Esophagus (tissue), 2 donors: Measurements from ENCODE around the gene LITAF. TPM values are rescaled to one million over a fixed set of nuclear protein-coding genes. Genes with fewer than 3 reads are reported as not detected.

Experiments used
- H3K27ac ChIP-seq, 2 donors: one replicate each; pipeline ENCODE4 v1.5.1; 2013; ENCODE audit warnings: low read depth in 2 of 2, mild to moderate bottlenecking in 2 of 2, inconsistent platforms in 1 of 2, low read length in 1 of 2, moderate library complexity in 1 of 2
- H3K27me3 ChIP-seq, 2 donors: one replicate each; pipeline ENCODE4 v1.6.1; 2013; ENCODE audit warnings: low read length in 2 of 2, control low read depth in 1 of 2, mild to moderate bottlenecking in 1 of 2; ENCODE audit not compliant: insufficient read depth in 2 of 2, control insufficient read depth in 1 of 2
- H3K36me3 ChIP-seq, 2 donors: one replicate each; pipeline ENCODE4 v1.6.1; 2013; ENCODE audit warnings: low read length in 1 of 2; ENCODE audit not compliant: control insufficient read depth in 2 of 2, insufficient read depth in 2 of 2
- H3K4me1 ChIP-seq, 2 donors: one replicate each; pipeline ENCODE4 v1.6.1; 2013; ENCODE audit warnings: low read length in 1 of 2; ENCODE audit not compliant: control insufficient read depth in 2 of 2, insufficient read depth in 2 of 2
- H3K4me3 ChIP-seq, 2 donors: one replicate each; pipeline ENCODE4 v1.5.1; 2013; ENCODE audit warnings: low read length in 2 of 2, mild to moderate bottlenecking in 2 of 2, low read depth in 1 of 2, moderate library complexity in 1 of 2
- H3K9me3 ChIP-seq, 2 donors: one replicate each; pipeline ENCODE4 v1.6.1; 2013; ENCODE audit warnings: mild to moderate bottlenecking in 2 of 2, low read depth in 1 of 2, low read length in 1 of 2, moderate library complexity in 1 of 2; ENCODE audit not compliant: control insufficient read depth in 2 of 2, insufficient read depth in 1 of 2
- WGBS, 2 donors: extraction: QIAGEN DNeasy Blood & Tissue Kit; methylation state at CpG; one replicate each; pipeline ENCODE4 v1.1.7; 2013; 5-methylcytosine and 5-hydroxymethylcytosine counted together
- polyA plus RNA-seq, 2 donors: library from polyadenylated mRNA; stranded (reverse); fragments of 200-250 nt; gene quantifications; one replicate each; pipeline ENCODE4 v1.2.3, GENCODE V29; 2013
- donor health status: healthy with polysubstance abuse.
- donor health status: Bipolar disorder and iron deficiency.

LITAF gene
- polyA plus RNA-seq, 2 donors = 10.9 to 28.7 TPM

GRCh38 chr16:11630046-11630767, 43.5 kb upstream of the LITAF start:
- H3K9me3 ChIP-seq = peaks cover 0 to under 1% of the 10 kb centered on the region in 2 donors
- H3K36me3 ChIP-seq = no peaks in the 10 kb centered on the region
- peaks cover 0 to 10% of the 10 kb centered on the region in 2 donors for H3K4me1 ChIP-seq
- WGBS, 2 donors = 78% methylated on average over 12 of the region's 12 CpGs
- H3K27ac ChIP-seq = peak overlapping the region in 1 of 2 donors; percentile 46
- no peaks in the 10 kb centered on the region for H3K27me3 ChIP-seq
- H3K4me3 ChIP-seq = no peak overlapping the region

- H3K36me3 ChIP-seq = no peaks in the 10 kb centered on the region
- no peaks in the 10 kb centered on the region for H3K9me3 ChIP-seq
- WGBS, 2 donors = 65 to 79% methylated on average over 23 of the region's 23 CpGs
- no peak overlapping the region for H3K4me3 ChIP-seq
- peak overlapping the region; percentile 11 to 53 for H3K27ac ChIP-seq
- H3K4me1 ChIP-seq = peaks cover 0 to 10% of the 10 kb centered on the region in 2 donors
- no peaks in the 10 kb centered on the region for H3K27me3 ChIP-seq
Observed at GRCh38 chr16:11629071-11630030, 42.6 kb upstream of the LITAF start.

- Histone ChIP-seq H3K36me3 (no peaks in the 10 kb centered on the region), H3K27me3 (no peaks in the 10 kb centered on the region), H3K27ac (peak overlapping the region; percentile 72 to 86), H3K4me3 (no peak overlapping the region), H3K9me3 (no peaks in the 10 kb centered on the region), H3K4me1 (peaks cover 0 to 10% of the 10 kb centered on the region in 2 donors)
- 35 to 60% methylated on average over 15 of the region's 15 CpGs for WGBS, 2 donors
Observed at GRCh38 chr16:11627822-11628457, 41.2 kb upstream of the LITAF start.

GRCh38 chr16:11627292-11627663, 40.6 kb upstream of the LITAF start:
- no peaks in the 10 kb centered on the region for H3K27me3 ChIP-seq
- no peak overlapping the region for H3K4me3 ChIP-seq
- H3K4me1 ChIP-seq = peaks cover 0 to 10% of the 10 kb centered on the region in 2 donors
- no peaks in the 10 kb centered on the region for H3K36me3 ChIP-seq
- peak overlapping the region; percentile 46 to 70 for H3K27ac ChIP-seq
- no peaks in the 10 kb centered on the region for H3K9me3 ChIP-seq
- WGBS, 2 donors = 86% methylated on average over 5 of the region's 5 CpGs

- Histone ChIP-seq H3K27me3 (no peaks in the 10 kb centered on the region), H3K9me3 (no peaks in the 10 kb centered on the region), H3K4me3 (no peak overlapping the region), H3K27ac (peak overlapping the region in 1 of 2 donors; percentile 44), H3K36me3 (no peaks in the 10 kb centered on the region), H3K4me1 (peaks cover 0 to 10% of the 10 kb centered on the region in 2 donors)
- 94% methylated on average over 16 of the region's 16 CpGs for WGBS, 2 donors
Observed at GRCh38 chr16:11626657-11627291, 40.1 kb upstream of the LITAF start.

- 86 to 90% methylated on average over 4 of the region's 4 CpGs for WGBS, 2 donors
- Histone ChIP-seq H3K36me3 (no peaks in the 10 kb centered on the region), H3K4me3 (no peak overlapping the region), H3K4me1 (peaks cover 0 to 10% of the 10 kb centered on the region in 2 donors), H3K9me3 (no peaks in the 10 kb centered on the region), H3K27ac (no peak overlapping the region), H3K27me3 (no peaks in the 10 kb centered on the region)
Observed at GRCh38 chr16:11625769-11626168, 39.0 kb upstream of the LITAF start.

- H3K9me3 ChIP-seq = no peaks in the 10 kb centered on the region
- no peak overlapping the region for H3K27ac ChIP-seq
- no peak overlapping the region for H3K4me3 ChIP-seq
- no peaks in the 10 kb centered on the region for H3K27me3 ChIP-seq
- H3K4me1 ChIP-seq = peaks cover 0 to 5% of the 10 kb centered on the region in 2 donors
- 78 to 82% methylated on average over 16 of the region's 16 CpGs for WGBS, 2 donors
- H3K36me3 ChIP-seq = no peaks in the 10 kb centered on the region
Observed at GRCh38 chr16:11624636-11625607, 38.2 kb upstream of the LITAF start.

- Histone ChIP-seq H3K27ac (no peak overlapping the region), H3K9me3 (no peaks in the 10 kb centered on the region), H3K36me3 (no peaks in the 10 kb centered on the region), H3K4me3 (no peak overlapping the region), H3K4me1 (no peaks in the 10 kb centered on the region), H3K27me3 (no peaks in the 10 kb centered on the region)
- 91 to 97% methylated on average over 4 of the region's 4 CpGs for WGBS, 2 donors
Observed at GRCh38 chr16:11624205-11624604, 37.5 kb upstream of the LITAF start.
